Calu3 (cell line): ENCODE measurements around the gene KDM5A. TPM values are rescaled to one million over a fixed set of nuclear protein-coding genes. Genes with fewer than 3 reads are reported as not detected.
"Not testable (repeated sequence)": the region's sequence is repeated elsewhere in the genome, so short reads cannot be mapped to it uniquely, and the experiment has no call there.

Experiments used
- BruUV-seq: library from RNA; stranded (reverse); fragments of 400-500 nt; replicated peaks from 2 replicates; lab custom pipeline; 2021; lab: Mats Ljungman, UMichigan
- CTCF ChIA-PET: fragments of 300-600 bp; sonication (Branson Sonifier 250); formaldehyde crosslinking; loops from one replicate; lab custom pipeline; 2022; ENCODE audit warnings: antibody characterized with exemption; lab: Charles Lee
- DNase-seq: peaks from one replicate; pipeline ENCODE4 v3.0.0; 2022
- H3K27ac Mint-ChIP-seq: one replicate; pipeline ENCODE4 v1.8.0; 2022; ENCODE audit warnings: mixed read lengths; ENCODE audit not compliant: unreplicated experiment
- H3K27me3 Mint-ChIP-seq: one replicate; pipeline ENCODE4 v1.8.0; 2022; ENCODE audit warnings: mixed read lengths; ENCODE audit not compliant: unreplicated experiment
- H3K36me3 Mint-ChIP-seq: one replicate; pipeline ENCODE4 v1.8.0; 2022; ENCODE audit warnings: mild to moderate bottlenecking, moderate library complexity, mixed read lengths; ENCODE audit not compliant: insufficient read depth, unreplicated experiment
- H3K4me1 Mint-ChIP-seq: one replicate; pipeline ENCODE4 v1.8.0; 2022; ENCODE audit warnings: mild to moderate bottlenecking, low read depth, mixed read lengths; ENCODE audit not compliant: unreplicated experiment
- H3K4me3 Mint-ChIP-seq: one replicate; pipeline ENCODE4 v1.8.0; 2022; ENCODE audit warnings: mild to moderate bottlenecking, low read depth, moderate library complexity, mixed read lengths; ENCODE audit not compliant: unreplicated experiment
- H3K9me3 Mint-ChIP-seq: one replicate; pipeline ENCODE4 v1.8.0; 2022; ENCODE audit warnings: low read depth, mixed read lengths; ENCODE audit not compliant: unreplicated experiment
- intact Hi-C: fragments of 100-400 bp; cut with micrococcal nuclease; formaldehyde crosslinking; loops from one replicate; pipeline ENCODE4 v1.10.0; 2022; ENCODE audit not compliant: unreplicated experiment
- total RNA-seq: library from RNA; stranded (reverse); gene quantifications from 2 replicates; pipeline ENCODE4 v1.2.3, GENCODE V29; 2022
- TF ChIP-seq, protein P1 (sequence below): fragments of 200-600 bp; IDR thresholded peaks from one replicate; pipeline ENCODE4 v1.8.0; 2022; ENCODE audit warnings: antibody characterized with exemption; ENCODE audit not compliant: unreplicated experiment

Gene KDM5A
- total RNA-seq, 1 experiment from 2014 or later: 63.6 TPM

DNA sequence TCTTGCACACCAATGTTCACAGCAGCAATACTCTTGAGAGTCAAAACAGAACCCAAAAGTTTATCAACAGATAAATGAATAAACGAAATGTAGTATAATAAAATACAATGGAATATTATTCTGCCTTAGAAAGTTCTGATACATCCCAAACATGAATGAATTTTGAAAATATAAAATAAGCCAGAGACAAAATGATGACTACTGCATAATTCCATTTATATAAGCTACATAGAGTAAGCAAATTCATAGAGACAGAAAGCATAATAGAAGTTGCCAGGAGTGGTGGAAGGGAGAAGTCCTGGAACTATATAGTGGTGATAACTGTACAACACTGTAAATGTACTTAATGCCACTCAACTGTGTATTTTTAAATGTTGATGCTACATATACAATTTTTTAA lies 21.1 kb downstream of the KDM5A start:
- no peak overlapping the region for H3K4me3 Mint-ChIP-seq
- no peaks in the 10 kb centered on the region for H3K27me3 Mint-ChIP-seq
- BruUV-seq: no TSS peak
- no peak overlapping the region for H3K27ac Mint-ChIP-seq
- no peaks in the 10 kb centered on the region for H3K4me1 Mint-ChIP-seq
- peaks cover 30% of the 10 kb centered on the region for H3K36me3 Mint-ChIP-seq
- CTCF ChIA-PET: no interaction called here
- peaks cover 2% of the 10 kb centered on the region for H3K9me3 Mint-ChIP-seq
- TF ChIP-seq, protein P1, sequence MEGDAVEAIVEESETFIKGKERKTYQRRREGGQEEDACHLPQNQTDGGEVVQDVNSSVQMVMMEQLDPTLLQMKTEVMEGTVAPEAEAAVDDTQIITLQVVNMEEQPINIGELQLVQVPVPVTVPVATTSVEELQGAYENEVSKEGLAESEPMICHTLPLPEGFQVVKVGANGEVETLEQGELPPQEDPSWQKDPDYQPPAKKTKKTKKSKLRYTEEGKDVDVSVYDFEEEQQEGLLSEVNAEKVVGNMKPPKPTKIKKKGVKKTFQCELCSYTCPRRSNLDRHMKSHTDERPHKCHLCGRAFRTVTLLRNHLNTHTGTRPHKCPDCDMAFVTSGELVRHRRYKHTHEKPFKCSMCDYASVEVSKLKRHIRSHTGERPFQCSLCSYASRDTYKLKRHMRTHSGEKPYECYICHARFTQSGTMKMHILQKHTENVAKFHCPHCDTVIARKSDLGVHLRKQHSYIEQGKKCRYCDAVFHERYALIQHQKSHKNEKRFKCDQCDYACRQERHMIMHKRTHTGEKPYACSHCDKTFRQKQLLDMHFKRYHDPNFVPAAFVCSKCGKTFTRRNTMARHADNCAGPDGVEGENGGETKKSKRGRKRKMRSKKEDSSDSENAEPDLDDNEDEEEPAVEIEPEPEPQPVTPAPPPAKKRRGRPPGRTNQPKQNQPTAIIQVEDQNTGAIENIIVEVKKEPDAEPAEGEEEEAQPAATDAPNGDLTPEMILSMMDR: no peak
- intact Hi-C loops: no loop called here
- no peak for DNase-seq

DNA sequence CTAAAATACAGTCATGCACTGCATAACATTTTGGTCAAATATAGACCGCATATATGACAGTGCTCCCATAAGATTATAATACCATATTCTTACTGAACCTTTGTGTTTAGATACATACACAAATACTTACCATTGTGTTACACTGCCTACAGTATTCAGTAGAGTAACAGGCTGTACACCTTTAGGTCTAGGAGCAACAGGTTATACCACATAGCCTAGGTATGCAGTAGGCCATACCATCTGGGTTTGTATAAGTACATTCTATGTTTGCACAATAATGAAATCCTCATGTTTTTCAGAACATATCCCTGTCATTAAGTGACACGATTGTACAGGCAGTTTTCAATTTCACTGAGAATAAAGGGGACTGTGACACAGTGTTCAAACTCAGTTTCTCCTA lies 22.3 kb downstream of the KDM5A start:
- Mint-ChIP-seq H3K27ac (no peak overlapping the region), H3K4me3 (no peak overlapping the region), H3K36me3 (peaks cover 40% of the 10 kb centered on the region), H3K4me1 (no peaks in the 10 kb centered on the region), H3K9me3 (peaks cover 2% of the 10 kb centered on the region), H3K27me3 (no peaks in the 10 kb centered on the region)
- CTCF ChIA-PET: no interaction called here
- intact Hi-C loops: no loop called here
- BruUV-seq: no TSS peak
- TF ChIP-seq, protein P1: no peak
- DNase-seq: no peak

DNA sequence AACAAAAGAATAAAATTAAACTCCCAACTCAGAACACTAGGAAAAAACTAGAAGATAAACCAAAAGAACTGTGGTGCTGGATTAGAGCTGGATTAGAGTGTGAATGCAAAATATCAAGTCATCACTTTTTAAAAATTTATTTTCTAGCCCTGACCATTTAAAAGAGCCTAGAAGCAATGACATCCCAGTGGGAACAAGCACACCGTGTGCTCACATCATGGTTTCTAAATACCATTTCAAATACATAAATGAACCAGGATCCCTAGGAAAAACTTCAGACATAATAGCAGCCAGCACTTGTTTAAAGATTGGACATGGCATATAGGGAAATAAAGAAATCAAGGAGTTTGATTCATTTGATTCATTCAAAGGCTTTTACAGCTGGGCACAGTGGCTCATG lies 30.0 kb downstream of the KDM5A start:
- Mint-ChIP-seq H3K36me3 (peaks cover 60% of the 10 kb centered on the region), H3K4me1 (no peaks in the 10 kb centered on the region), H3K4me3 (no peak overlapping the region), H3K27me3 (no peaks in the 10 kb centered on the region), H3K9me3 (peaks cover 6% of the 10 kb centered on the region), H3K27ac (no peak overlapping the region)
- CTCF ChIA-PET: no interaction called here
- DNase-seq: no peak
- no TSS peak for BruUV-seq
- TF ChIP-seq, protein P1: no peak
- intact Hi-C loops: no loop called here

DNA sequence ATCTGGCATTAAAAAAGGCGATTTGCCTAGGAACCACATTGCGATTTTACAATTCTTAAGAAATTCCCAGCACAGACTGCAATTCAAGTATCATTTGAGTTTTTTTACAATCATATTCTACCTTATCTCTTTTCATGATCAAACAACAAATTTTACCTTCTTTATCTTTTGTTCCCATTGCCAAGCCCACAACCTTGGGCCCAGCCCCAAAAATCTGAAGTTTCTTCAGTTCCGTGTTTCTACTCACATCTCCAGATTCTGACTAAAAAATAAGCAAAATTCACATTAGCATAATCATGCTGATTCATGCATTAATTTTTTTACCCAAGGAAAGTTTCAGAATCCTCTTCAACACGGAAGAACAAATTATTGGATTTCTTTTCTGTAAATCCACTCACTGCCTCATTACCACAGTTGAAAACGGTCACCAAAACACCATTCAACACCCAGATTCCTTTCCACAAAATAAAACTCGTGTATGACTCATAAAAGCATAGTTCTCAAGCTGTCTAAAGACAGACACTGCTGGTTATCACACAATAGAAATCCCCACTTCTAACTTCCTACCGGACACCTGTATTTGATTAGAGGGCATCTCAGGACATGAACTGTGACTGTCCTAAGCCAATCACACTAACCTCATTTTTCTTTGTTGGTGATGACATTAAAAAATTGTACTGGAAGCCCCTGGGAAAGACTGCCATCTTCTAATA lies 32.7 kb downstream of the KDM5A start:
- CTCF ChIA-PET: interaction anchor here (0.6 kb wide), 1 partner anchor 727 kb away, joined by 6 read pairs; no protein-coding TSS in a partner anchor
- TF ChIP-seq, protein P1: no peak
- H3K4me1 Mint-ChIP-seq: no peaks in the 10 kb centered on the region
- no peaks in the 10 kb centered on the region for H3K27me3 Mint-ChIP-seq
- intact Hi-C loops: no loop called here
- no peak overlapping the region for H3K27ac Mint-ChIP-seq
- no peak for DNase-seq
- H3K4me3 Mint-ChIP-seq: no peak overlapping the region
- no TSS peak for BruUV-seq
- peaks cover 6% of the 10 kb centered on the region for H3K9me3 Mint-ChIP-seq
- H3K36me3 Mint-ChIP-seq: peaks cover 55% of the 10 kb centered on the region

DNA sequence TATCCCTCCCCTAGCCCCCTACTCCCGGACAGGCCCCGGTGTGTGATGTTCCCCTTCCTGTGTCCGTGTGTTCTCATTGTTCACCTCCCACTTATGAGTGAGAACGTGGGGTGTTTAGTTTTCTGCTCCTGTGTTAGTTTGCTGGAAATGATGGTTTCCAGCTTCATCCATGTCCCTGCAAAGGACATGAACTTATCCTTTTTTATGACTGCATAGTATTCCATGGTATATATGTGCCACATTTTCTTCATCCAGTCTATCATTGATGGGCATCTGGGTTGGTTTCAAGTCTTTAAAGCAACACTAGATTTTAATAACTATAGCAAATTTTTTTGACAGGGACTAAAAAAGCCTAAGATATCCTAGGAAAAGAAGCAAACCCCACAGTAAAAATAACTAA lies 37.9 kb downstream of the KDM5A start:
- intact Hi-C loops, BruUV-seq, CTCF ChIA-PET, H3K9me3 Mint-ChIP-seq, H3K4me3 Mint-ChIP-seq, DNase-seq, H3K27me3 Mint-ChIP-seq, H3K27ac Mint-ChIP-seq, H3K4me1 Mint-ChIP-seq: not testable (repeated sequence)
- H3K36me3 Mint-ChIP-seq: peaks cover 42% of the 10 kb centered on the region

DNA sequence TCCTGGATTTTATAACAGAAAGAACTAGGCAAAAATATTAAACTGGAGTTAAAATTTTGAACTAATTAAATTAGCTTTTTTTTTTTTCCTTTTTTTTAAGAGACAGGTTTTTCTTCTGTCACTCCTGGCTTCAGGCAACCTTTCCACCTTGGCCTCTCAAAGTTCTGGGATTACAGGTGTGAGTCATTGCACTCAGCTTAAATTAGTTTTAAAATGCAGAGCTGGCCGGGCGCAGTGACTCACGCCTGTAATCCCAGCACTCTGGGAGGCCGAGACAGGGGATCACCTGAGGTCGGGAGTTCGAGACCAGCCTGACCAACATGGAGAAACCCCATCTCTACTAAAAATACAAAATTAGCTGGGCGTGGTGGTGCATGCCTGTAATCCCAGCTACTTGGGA lies 39.5 kb downstream of the KDM5A start:
- H3K27me3 Mint-ChIP-seq, H3K4me1 Mint-ChIP-seq, DNase-seq, H3K9me3 Mint-ChIP-seq, intact Hi-C loops, BruUV-seq, H3K27ac Mint-ChIP-seq, H3K4me3 Mint-ChIP-seq: not testable (repeated sequence)
- CTCF ChIA-PET: interaction anchor here (0.7 kb wide), 1 partner anchor 27 kb away, joined by 3 read pairs; no protein-coding TSS in a partner anchor
- peaks cover 42% of the 10 kb centered on the region for H3K36me3 Mint-ChIP-seq

DNA sequence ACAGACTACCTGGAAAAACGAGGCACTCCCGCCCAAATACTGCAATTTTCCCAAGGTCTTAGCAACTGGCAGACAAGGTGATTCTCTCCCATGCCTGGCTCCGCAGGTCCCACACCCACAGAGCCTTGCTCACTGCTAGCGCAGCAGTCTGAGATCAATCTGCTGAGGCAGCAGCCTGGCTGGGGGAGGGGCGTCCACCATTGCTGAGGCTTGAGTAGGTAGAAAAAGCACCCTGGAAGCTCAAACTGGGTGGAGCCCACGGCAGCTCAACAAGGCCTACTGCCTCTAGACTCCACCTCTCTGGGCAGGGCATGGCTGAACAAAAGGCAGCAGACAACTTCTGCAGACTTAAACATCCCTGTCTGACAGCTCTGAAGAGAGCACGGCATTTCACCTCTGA lies 46.1 kb downstream of the KDM5A start:
- H3K27me3 Mint-ChIP-seq, H3K4me1 Mint-ChIP-seq, BruUV-seq, H3K9me3 Mint-ChIP-seq, H3K27ac Mint-ChIP-seq, H3K4me3 Mint-ChIP-seq, intact Hi-C loops, CTCF ChIA-PET, DNase-seq, H3K36me3 Mint-ChIP-seq: not testable (repeated sequence)
